ENCODE results near the gene TRAF3IP1.

DNA sequence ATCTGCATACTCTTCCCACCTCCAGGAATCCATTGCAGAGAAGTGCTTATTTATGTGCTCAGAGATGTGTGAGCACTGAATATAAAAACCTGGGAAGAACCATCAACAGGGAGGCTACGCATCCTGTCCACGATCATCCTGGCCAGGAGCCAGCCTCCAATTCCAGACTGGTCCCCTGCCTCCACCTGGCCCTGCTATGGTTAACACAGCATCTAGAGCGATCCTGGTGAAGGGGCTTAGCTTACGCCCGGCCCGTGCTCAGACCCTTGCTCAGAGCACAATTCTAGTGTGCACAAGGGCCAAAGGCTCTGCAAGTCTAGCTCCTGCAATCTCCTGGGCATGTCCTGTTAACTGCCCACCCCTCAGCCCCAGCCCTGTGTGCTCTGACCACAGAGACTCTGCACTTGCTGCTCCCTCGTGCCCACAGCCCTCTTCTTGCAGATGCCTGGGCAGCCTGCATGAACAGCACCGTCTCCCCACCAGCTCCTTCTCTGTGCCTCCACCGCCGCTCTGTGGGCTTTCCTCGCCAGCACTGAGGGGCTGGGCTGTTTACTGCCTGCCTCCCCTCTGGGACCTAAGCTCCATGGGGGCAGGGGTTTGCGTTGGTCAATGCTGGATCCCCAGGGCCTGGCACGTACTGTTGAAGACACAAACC, 38.4 kb upstream of the TRAF3IP1 start:
- TF ChIP-seq, protein P1, sequence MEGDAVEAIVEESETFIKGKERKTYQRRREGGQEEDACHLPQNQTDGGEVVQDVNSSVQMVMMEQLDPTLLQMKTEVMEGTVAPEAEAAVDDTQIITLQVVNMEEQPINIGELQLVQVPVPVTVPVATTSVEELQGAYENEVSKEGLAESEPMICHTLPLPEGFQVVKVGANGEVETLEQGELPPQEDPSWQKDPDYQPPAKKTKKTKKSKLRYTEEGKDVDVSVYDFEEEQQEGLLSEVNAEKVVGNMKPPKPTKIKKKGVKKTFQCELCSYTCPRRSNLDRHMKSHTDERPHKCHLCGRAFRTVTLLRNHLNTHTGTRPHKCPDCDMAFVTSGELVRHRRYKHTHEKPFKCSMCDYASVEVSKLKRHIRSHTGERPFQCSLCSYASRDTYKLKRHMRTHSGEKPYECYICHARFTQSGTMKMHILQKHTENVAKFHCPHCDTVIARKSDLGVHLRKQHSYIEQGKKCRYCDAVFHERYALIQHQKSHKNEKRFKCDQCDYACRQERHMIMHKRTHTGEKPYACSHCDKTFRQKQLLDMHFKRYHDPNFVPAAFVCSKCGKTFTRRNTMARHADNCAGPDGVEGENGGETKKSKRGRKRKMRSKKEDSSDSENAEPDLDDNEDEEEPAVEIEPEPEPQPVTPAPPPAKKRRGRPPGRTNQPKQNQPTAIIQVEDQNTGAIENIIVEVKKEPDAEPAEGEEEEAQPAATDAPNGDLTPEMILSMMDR (IDR thresholded peaks at IDR 0.05) = no peak
- no peak for TF ChIP-seq ZFX (IDR thresholded peaks at IDR 0.05; ENCODE audit: borderline replicate concordance)
